HG03095 (cell line): ENCODE measurements around the gene ANKLE1.
"Not testable (repeated sequence)": the region's sequence is repeated elsewhere in the genome, so short reads cannot be mapped to it uniquely, and the experiment has no call there.

Experiments
- ATAC-seq: cut with Tn5 transposase; IDR thresholded peaks from one replicate; pipeline ENCODE4 v1.9.1; 2021; ENCODE audit warnings: moderate library complexity; ENCODE audit not compliant: unreplicated experiment

Gene ANKLE1

GRCh38 chr19:17279436-17279835 is 2.3 kb upstream of the ANKLE1 start:
- no peak for ATAC-seq

- ATAC-seq: peak; percentile 51
These were observed 906 bp downstream of the ANKLE1 start for GRCh38 chr19:17282488-17283125.

- no peak for ATAC-seq
These were observed 1.8 kb downstream of the ANKLE1 start for GRCh38 chr19:17283504-17283996.

GRCh38 chr19:17285415-17286135 is 3.9 kb downstream of the ANKLE1 start:
- ATAC-seq: no peak

- no peak for ATAC-seq
These were observed 4.6 kb downstream of the ANKLE1 start for GRCh38 chr19:17286263-17286662.

- no peak for ATAC-seq
These were observed 5.1 kb downstream of the ANKLE1 start for GRCh38 chr19:17286752-17287151.

- ATAC-seq: no peak
These were observed 7.8 kb downstream of the ANKLE1 start for GRCh38 chr19:17289489-17289888.

GRCh38 chr19:17292301-17293074 is 10.8 kb downstream of the ANKLE1 start:
- peak; percentile 76 for ATAC-seq

GRCh38 chr19:17293605-17294004 is 11.9 kb downstream of the ANKLE1 start:
- ATAC-seq: no peak

GRCh38 chr19:17294051-17294891 is 12.6 kb downstream of the ANKLE1 start:
- ATAC-seq: no peak

- not testable (repeated sequence) for ATAC-seq
These were observed 13.8 kb downstream of the ANKLE1 start for GRCh38 chr19:17295551-17295950.

GRCh38 chr19:17296273-17296672 is 14.6 kb downstream of the ANKLE1 start:
- no peak for ATAC-seq

GRCh38 chr19:17296976-17297375 is 15.3 kb downstream of the ANKLE1 start:
- ATAC-seq: no peak

- no peak for ATAC-seq
These were observed 19.4 kb downstream of the ANKLE1 start for GRCh38 chr19:17300992-17301619.

GRCh38 chr19:17302391-17303166 is 20.9 kb downstream of the ANKLE1 start:
- no peak for ATAC-seq

GRCh38 chr19:17303167-17303939 is 21.7 kb downstream of the ANKLE1 start, which contains the start of gene ABHD8:
Gene ABHD8 (minus strand): TSS chr19:17303425. CDS start chr19:17301616, 1,809 bp downstream.
- peak; percentile 61 for ATAC-seq

- ATAC-seq: no peak
These were observed 22.2 kb downstream of the ANKLE1 start for GRCh38 chr19:17303940-17304267.

- ATAC-seq: no peak
These were observed 22.9 kb downstream of the ANKLE1 start for GRCh38 chr19:17304386-17305215.
